Glutamatergic neuron (in vitro differentiated cells): ENCODE data around the gene PTPRN2. TPM values are rescaled to one million over a fixed set of nuclear protein-coding genes. Genes with fewer than 3 reads are reported as not detected.
"Not testable (repeated sequence)": the region's sequence is repeated elsewhere in the genome, so short reads cannot be mapped to it uniquely, and the experiment has no call there.

Source experiments
- DNase-seq: peaks from one replicate; pipeline ENCODE4 v3.0.0; 2022
- H3K27ac Mint-ChIP-seq: one replicate; pipeline ENCODE4 v1.8.0; 2020; ENCODE audit warnings: mild to moderate bottlenecking, mixed read lengths, inconsistent platforms; ENCODE audit not compliant: unreplicated experiment
- H3K27me3 Mint-ChIP-seq: one replicate; pipeline ENCODE4 v1.8.0; 2020; ENCODE audit warnings: mild to moderate bottlenecking, moderate library complexity, mixed read lengths, inconsistent platforms; ENCODE audit not compliant: unreplicated experiment
- H3K36me3 Mint-ChIP-seq: one replicate; pipeline ENCODE4 v1.8.0; 2020; ENCODE audit warnings: mild to moderate bottlenecking, mixed read lengths, inconsistent platforms; ENCODE audit not compliant: unreplicated experiment
- H3K4me1 Mint-ChIP-seq: one replicate; pipeline ENCODE4 v1.8.0; 2020; ENCODE audit warnings: mild to moderate bottlenecking, low read depth, mixed read lengths, inconsistent platforms; ENCODE audit not compliant: unreplicated experiment
- H3K4me3 Mint-ChIP-seq: one replicate; pipeline ENCODE4 v1.8.0; 2020; ENCODE audit warnings: mild to moderate bottlenecking, mixed read lengths, inconsistent platforms; ENCODE audit not compliant: unreplicated experiment
- H3K9me3 Mint-ChIP-seq: one replicate; pipeline ENCODE4 v1.8.0; 2020; ENCODE audit warnings: mild to moderate bottlenecking, moderate library complexity, mixed read lengths, inconsistent platforms; ENCODE audit not compliant: unreplicated experiment
- total RNA-seq: library from RNA; stranded (reverse); fragmentation: NEBNext Ultra II Directional; extraction: Animal tissue kit (Norgen Biotek cat#: 25700); gene quantifications from one replicate; pipeline ENCODE4 v1.2.1, GENCODE V29; 2021; ENCODE audit not compliant: unreplicated experiment
- TF ChIP-seq, protein P1 (sequence below): fragments of 200-600 bp; sonication (generic); IDR thresholded peaks from one replicate; pipeline ENCODE4 v1.5.0; 2021; ENCODE audit not compliant: partially characterized antibody, unreplicated experiment

The PTPRN2 gene
- total RNA-seq, 1 donor from 2014 or later: 49.0 TPM

DNA sequence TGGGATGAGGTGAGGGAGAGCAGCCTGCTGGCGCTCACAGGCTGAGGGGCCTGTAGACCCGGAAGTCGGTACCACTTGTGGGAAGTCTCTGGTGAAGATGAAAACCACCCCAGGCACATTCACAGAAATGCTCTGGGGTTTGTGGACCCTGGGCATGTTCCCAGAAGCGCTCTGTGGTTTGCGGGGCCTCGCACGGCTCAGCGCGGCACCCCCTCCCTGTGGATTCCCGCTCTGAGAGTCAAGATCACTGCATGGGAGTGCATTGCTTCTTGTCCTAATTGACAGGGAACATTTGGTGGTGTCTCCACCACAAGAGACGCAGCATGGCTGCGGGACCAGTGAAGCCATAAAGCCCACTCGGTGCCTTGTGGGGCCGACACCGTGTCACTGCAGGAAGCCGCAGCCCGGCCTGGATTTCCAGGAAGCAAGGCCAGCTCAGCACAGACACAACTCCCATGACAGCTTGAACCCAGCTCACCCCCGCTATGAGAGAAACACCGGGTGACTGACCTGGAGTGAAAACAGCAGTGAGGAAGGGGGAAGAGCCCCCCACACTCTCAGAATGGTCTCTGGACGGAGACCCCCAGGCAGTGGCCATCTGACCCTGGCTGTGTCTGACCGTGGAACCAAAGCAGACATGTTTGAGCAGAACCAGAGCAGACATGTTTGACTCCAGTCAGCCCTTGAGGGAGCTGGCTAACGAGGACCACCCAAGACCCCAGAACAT lies 157.2 kb downstream of the PTPRN2 start:
- H3K4me3 Mint-ChIP-seq: no peak overlapping the region
- H3K9me3 Mint-ChIP-seq: peaks cover 15% of the 10 kb centered on the region
- no peak overlapping the region for H3K27ac Mint-ChIP-seq
- H3K4me1 Mint-ChIP-seq: peaks cover 15% of the 10 kb centered on the region
- DNase-seq: no peak
- TF ChIP-seq, protein P1, sequence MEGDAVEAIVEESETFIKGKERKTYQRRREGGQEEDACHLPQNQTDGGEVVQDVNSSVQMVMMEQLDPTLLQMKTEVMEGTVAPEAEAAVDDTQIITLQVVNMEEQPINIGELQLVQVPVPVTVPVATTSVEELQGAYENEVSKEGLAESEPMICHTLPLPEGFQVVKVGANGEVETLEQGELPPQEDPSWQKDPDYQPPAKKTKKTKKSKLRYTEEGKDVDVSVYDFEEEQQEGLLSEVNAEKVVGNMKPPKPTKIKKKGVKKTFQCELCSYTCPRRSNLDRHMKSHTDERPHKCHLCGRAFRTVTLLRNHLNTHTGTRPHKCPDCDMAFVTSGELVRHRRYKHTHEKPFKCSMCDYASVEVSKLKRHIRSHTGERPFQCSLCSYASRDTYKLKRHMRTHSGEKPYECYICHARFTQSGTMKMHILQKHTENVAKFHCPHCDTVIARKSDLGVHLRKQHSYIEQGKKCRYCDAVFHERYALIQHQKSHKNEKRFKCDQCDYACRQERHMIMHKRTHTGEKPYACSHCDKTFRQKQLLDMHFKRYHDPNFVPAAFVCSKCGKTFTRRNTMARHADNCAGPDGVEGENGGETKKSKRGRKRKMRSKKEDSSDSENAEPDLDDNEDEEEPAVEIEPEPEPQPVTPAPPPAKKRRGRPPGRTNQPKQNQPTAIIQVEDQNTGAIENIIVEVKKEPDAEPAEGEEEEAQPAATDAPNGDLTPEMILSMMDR: no peak
- H3K36me3 Mint-ChIP-seq: peaks cover under 1% of the 10 kb centered on the region
- peaks cover 6% of the 10 kb centered on the region for H3K27me3 Mint-ChIP-seq

DNA sequence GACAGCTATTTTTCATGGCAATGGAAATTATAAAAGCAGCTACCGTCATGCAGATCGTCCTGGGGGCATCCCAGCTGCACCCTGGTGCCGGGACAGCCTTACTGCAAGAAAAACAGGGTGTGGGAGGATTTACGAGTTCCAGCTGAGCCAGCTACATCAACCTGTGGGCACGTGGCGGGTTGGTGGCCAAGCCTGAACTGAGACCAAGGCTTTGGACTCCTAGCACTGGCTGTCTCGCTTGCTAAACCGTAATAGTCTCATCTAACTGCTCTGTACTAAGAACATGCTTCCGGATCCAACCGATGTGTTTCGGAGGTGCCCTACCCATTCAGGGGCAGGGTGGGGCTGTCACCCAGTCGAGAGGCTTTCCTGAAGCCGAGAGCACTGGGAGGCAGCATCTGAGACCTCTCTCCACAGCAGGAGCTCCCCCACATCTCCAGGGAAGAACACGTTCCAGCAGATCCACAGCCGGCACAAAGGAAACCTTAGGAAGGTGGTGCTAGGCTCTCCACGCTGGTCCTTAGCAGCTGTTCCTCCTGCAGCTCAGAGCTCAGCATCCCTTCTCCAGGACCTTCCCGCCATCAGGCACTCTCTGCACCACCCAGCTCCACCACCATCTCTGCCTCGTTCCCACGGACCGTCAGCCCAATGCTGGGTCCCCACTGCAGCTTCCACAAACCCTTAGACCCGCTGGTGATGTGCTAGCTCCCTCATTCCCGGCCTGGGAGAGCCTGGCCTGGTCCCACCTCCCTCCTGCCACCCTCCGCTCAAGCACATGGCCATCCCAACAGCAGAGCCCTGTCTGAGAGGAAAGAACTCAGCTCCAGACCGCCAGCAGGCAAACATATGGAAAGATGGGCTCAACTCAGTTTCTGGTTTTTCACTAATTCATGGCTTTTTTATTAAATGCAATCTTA lies 158.5 kb downstream of the PTPRN2 start:
- peaks cover 7% of the 10 kb centered on the region for H3K36me3 Mint-ChIP-seq
- TF ChIP-seq, protein P1: no peak
- H3K9me3 Mint-ChIP-seq: peaks cover 18% of the 10 kb centered on the region
- no peak overlapping the region for H3K4me3 Mint-ChIP-seq
- H3K4me1 Mint-ChIP-seq: peaks cover 15% of the 10 kb centered on the region
- H3K27me3 Mint-ChIP-seq: peaks cover 6% of the 10 kb centered on the region
- H3K27ac Mint-ChIP-seq: peak overlapping the region; percentile 20
- no peak for DNase-seq

DNA sequence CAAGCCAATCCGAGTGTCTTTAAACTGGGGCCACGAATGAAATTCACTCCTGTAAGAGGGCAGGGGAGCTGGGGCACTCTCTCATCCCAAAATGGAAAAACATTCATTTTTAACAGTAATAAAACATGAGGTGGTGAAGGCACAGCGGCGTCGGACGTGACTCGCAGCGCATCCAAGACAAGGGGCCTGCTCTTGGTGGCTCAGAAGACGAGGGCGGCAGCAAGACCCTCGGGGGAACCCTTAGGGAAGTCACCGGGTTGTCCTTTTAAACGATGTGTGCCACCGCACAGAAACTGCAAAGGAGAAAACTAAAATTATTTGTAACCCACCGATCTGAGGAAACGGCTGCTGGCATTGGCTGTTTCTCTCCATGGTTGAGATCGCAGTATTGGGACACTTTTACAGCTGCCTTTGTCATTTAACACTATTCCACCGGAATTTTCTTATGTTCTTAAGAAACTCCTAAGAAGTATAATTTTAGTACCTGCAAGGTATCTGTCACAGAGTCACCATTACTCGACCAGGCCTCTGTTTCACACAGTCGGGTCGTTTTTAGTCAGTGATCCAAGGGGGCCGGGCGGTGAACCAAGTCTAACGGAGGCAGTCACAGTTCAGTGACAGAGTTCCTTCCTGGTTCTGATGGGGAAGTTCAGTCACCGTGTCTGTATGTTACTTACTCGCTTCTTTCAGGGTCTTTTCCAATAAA lies 159.3 kb downstream of the PTPRN2 start:
- Mint-ChIP-seq H3K27ac (no peak overlapping the region), H3K4me3 (no peak overlapping the region), H3K36me3 (peaks cover 8% of the 10 kb centered on the region), H3K9me3 (peaks cover 21% of the 10 kb centered on the region), H3K27me3 (peaks cover 6% of the 10 kb centered on the region), H3K4me1 (peaks cover 15% of the 10 kb centered on the region)
- TF ChIP-seq, protein P1: no peak
- no peak for DNase-seq

DNA sequence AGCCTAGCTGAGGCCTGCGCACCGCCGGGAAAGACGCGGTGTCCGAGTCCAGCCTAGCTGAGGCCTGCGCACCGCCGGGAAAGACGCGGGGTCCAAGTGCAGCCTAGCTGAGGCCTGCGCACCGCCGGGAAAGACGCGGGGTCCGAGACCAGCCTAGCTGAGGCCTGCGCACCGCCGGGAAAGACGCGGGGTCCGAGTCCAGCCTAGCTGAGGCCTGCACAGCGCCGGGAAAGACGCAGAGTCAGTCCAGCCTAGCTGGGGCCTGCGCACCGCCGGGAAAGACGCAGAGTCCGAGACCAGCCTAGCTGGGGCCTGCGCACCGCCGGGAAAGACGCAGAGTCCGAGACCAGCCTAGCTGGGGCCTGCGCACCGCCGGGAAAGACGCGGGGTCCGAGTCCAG lies 161.9 kb downstream of the PTPRN2 start:
- DNase-seq, H3K4me3 Mint-ChIP-seq, H3K27me3 Mint-ChIP-seq, H3K4me1 Mint-ChIP-seq, H3K27ac Mint-ChIP-seq: not testable (repeated sequence)
- Mint-ChIP-seq H3K9me3 (peaks cover 19% of the 10 kb centered on the region), H3K36me3 (peaks cover 12% of the 10 kb centered on the region)

DNA sequence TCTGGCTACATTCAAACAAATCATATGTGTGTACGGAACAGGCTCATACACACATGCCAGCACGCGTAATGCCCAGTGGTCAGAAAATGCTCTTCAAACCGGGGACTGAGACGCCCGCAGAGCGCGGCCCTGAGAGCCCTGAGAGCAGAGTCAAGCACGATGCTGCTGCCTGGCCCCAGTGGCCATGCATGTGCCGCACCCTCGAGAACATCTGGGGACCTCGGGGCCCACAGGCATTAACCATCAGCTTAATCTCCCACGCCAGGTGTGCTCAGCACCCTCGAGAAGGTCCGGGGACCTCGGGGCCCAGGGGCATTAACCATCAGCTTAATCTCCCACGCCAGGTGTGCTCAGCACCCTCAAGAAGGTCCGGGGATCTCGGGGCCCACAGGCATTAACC lies 163.1 kb downstream of the PTPRN2 start:
- DNase-seq: no peak
- H3K27me3 Mint-ChIP-seq: peaks cover 5% of the 10 kb centered on the region

More for the DNA sequence above, 163.1 kb downstream of the PTPRN2 start:
- Mint-ChIP-seq H3K4me1 (peaks cover 2% of the 10 kb centered on the region), H3K9me3 (peaks cover 16% of the 10 kb centered on the region), H3K36me3 (peaks cover 12% of the 10 kb centered on the region), H3K27ac (no peak overlapping the region), H3K4me3 (no peak overlapping the region)
- TF ChIP-seq, protein P1: no peak
